ENCODE data around the gene UQCRFS1.
"Not testable (repeated sequence)": the region's sequence is repeated elsewhere in the genome, so short reads cannot be mapped to it uniquely, and the experiment has no call there.

UQCRFS1 gene

GRCh38 chr19:29212356-29212647 lies 649 bp downstream of the UQCRFS1 start:
- peak; percentile 19 to 34 for DNase-seq

GRCh38 chr19:29211562-29212355 lies 1.2 kb downstream of the UQCRFS1 start:
- no peak for DNase-seq

GRCh38 chr19:29211041-29211440 lies 1.9 kb downstream of the UQCRFS1 start:
- DNase-seq: not testable (repeated sequence)

- DNase-seq: not testable (repeated sequence)
Observed at GRCh38 chr19:29210502-29210901, 2.4 kb downstream of the UQCRFS1 start.

- DNase-seq: not testable (repeated sequence)
Observed at GRCh38 chr19:29207403-29208187, 5.4 kb downstream of the UQCRFS1 start.

GRCh38 chr19:29206453-29206852 lies 6.5 kb downstream of the UQCRFS1 start:
- DNase-seq: no peak

- DNase-seq: no peak
Observed at GRCh38 chr19:29202281-29202680, 10.7 kb downstream of the UQCRFS1 start.

- no peak for DNase-seq
Observed at GRCh38 chr19:29201855-29202254, 11.1 kb downstream of the UQCRFS1 start.

- no peak for DNase-seq
Observed at GRCh38 chr19:29194658-29195057, 18.3 kb downstream of the UQCRFS1 start.

GRCh38 chr19:29193155-29193554 lies 19.8 kb downstream of the UQCRFS1 start:
- no peak for DNase-seq

GRCh38 chr19:29191005-29191404 lies 21.9 kb downstream of the UQCRFS1 start:
- DNase-seq: no peak

GRCh38 chr19:29189033-29189360 lies 24.0 kb downstream of the UQCRFS1 start:
- no peak for DNase-seq

GRCh38 chr19:29188289-29189032 lies 24.5 kb downstream of the UQCRFS1 start:
- DNase-seq: no peak

GRCh38 chr19:29187676-29188075 lies 25.3 kb downstream of the UQCRFS1 start:
- no peak for DNase-seq

- no peak for DNase-seq
Observed at GRCh38 chr19:29185427-29185826, 27.5 kb downstream of the UQCRFS1 start.

- DNase-seq: no peak
Observed at GRCh38 chr19:29176981-29177754, 35.8 kb downstream of the UQCRFS1 start.

GRCh38 chr19:29173896-29174295 lies 39.1 kb downstream of the UQCRFS1 start:
- DNase-seq: no peak

GRCh38 chr19:29172302-29172701 lies 40.6 kb downstream of the UQCRFS1 start:
- no peak for DNase-seq

- DNase-seq: no peak
Observed at GRCh38 chr19:29171525-29171924, 41.4 kb downstream of the UQCRFS1 start.

GRCh38 chr19:29170554-29170953 lies 42.4 kb downstream of the UQCRFS1 start:
- DNase-seq: no peak

GRCh38 chr19:29162694-29163093 lies 50.3 kb downstream of the UQCRFS1 start:
- DNase-seq: no peak

- no peak for DNase-seq
Observed at GRCh38 chr19:29155683-29156082, 57.3 kb downstream of the UQCRFS1 start.
